GM12878 (cell line): Measurements from ENCODE around the gene ITSN2. TPM values are rescaled to one million over a fixed set of nuclear protein-coding genes. Genes with fewer than 3 reads are reported as not detected.

Source experiments
- ATAC-seq: fragments of 200-7000 bp; cut with Tn5 transposase; 3 replicates; pipeline ENCODE4 v1.9.1; 2020; ENCODE audit warnings: mild to moderate bottlenecking, moderate library complexity
- BruUV-seq: library from RNA; stranded (reverse); fragments of 400-500 nt; replicated peaks from 2 replicates; lab custom pipeline; 2021; lab: Mats Ljungman, UMichigan
- CTCF ChIA-PET: fragments of 300-600 bp; sonication (Branson Sonifier 250); formaldehyde crosslinking; extraction: SDS; loops from one replicate; lab custom pipeline; 2021; ENCODE audit warnings: inconsistent platforms; lab: Yijun Ruan, JAX
- POLR2A ChIA-PET: fragments of 350-600 bp; formaldehyde crosslinking; extraction: SDS; loops from one replicate; lab custom pipeline; 2021; ENCODE audit warnings: inconsistent platforms; lab: Charles Lee
- RAD21 ChIA-PET: fragments of 300-600 bp; sonication (Branson Sonifier 250); formaldehyde crosslinking; loops from one replicate; lab custom pipeline; 2023; ENCODE audit warnings: antibody characterized with exemption; ENCODE audit not compliant: unreplicated experiment; lab: Charles Lee
- SMC1A ChIA-PET: fragments of 300-600 bp; sonication (Branson Sonifier 250); formaldehyde crosslinking; loops from one replicate; lab custom pipeline; 2023; ENCODE audit not compliant: unreplicated experiment, uncharacterized antibody; lab: Charles Lee
- DNase-seq: peaks from one replicate; pipeline ENCODE4 v3.0.0-alpha.2; 2011; ENCODE audit warnings: low read depth, low spot score
- FAIRE-seq: peaks from 3 replicates; lab custom pipeline; 2011; peaks lifted over from hg19 to GRCh38; lab: Jason Lieb, UNC
- H2AFZ ChIP-seq: 2 replicates; pipeline ENCODE4 v1.6.0; 2011; ENCODE audit warnings: low read depth, low read length, control low read depth; ENCODE audit not compliant: control insufficient read depth
- H3K27ac ChIP-seq: 2 replicates; pipeline ENCODE4 v1.5.1; 2011; ENCODE audit warnings: control low read depth; ENCODE audit not compliant: control insufficient read depth, insufficient read depth
- H3K27me3 ChIP-seq, 2 experiments: replicated peaks in 1 of 2; 2 replicates each; pipeline versions ENCODE4 v1.6.0 to v1.6.1; 2011; ENCODE audit warnings: low read length in 1 of 2; ENCODE audit not compliant: control insufficient read depth in 2 of 2, insufficient read depth in 2 of 2
- H3K36me3 ChIP-seq, 2 experiments: 2 replicates each; pipeline ENCODE4 v1.5.1; 2011; ENCODE audit warnings: low read length in 1 of 2; ENCODE audit not compliant: control insufficient read depth in 2 of 2, insufficient read depth in 2 of 2
- H3K4me1 ChIP-seq: 2 replicates; pipeline ENCODE4 v1.6.1; 2011; ENCODE audit warnings: mild to moderate bottlenecking, low read length, moderate library complexity, mixed read lengths; ENCODE audit not compliant: control insufficient read depth, insufficient read depth
- H3K4me2 ChIP-seq: 2 replicates; pipeline ENCODE4 v1.6.0; 2011; ENCODE audit warnings: control low read depth; ENCODE audit not compliant: control insufficient read depth, insufficient read depth
- H3K4me3 ChIP-seq: fragments of 200-600 bp; sonication (generic); 2 replicates; pipeline ENCODE4 v1.5.1; 2016
- H3K79me2 ChIP-seq: 2 replicates; pipeline ENCODE4 v1.6.0; 2011; ENCODE audit warnings: low read length; ENCODE audit not compliant: control insufficient read depth, insufficient read depth
- H3K9ac ChIP-seq: 2 replicates; pipeline ENCODE4 v1.8.0; 2011; ENCODE audit warnings: low read length, control low read depth, mixed read lengths; ENCODE audit not compliant: control insufficient read depth, insufficient read depth
- H3K9me3 ChIP-seq: replicated peaks from 3 replicates; pipeline ENCODE4 v1.5.1; 2011; ENCODE audit warnings: mild to moderate bottlenecking, low read length; ENCODE audit not compliant: control insufficient read depth, insufficient read depth
- H4K20me1 ChIP-seq: 2 replicates; pipeline ENCODE4 v1.6.0; 2011; ENCODE audit not compliant: control insufficient read depth, insufficient read depth
- CREB1 ChIP-seq: IDR thresholded peaks from 2 replicates; pipeline ENCODE4 v1.6.1; 2012; ENCODE audit warnings: low read depth, mild to moderate bottlenecking, inconsistent platforms
- CTCF ChIP-seq, 3 experiments: IDR thresholded peaks in 2 of 3; conservative IDR thresholded peaks in 1 of 3; 2 replicates each; pipeline ENCODE4 v1.5.1; 2011; ENCODE audit warnings: low read depth in 3 of 3, low read length in 3 of 3, mild to moderate bottlenecking in 3 of 3, control low read depth in 2 of 3, moderate library complexity in 2 of 3, inconsistent platforms in 1 of 3, mixed read lengths in 1 of 3; ENCODE audit not compliant: control insufficient read depth in 2 of 3, insufficient read depth in 1 of 3; ENCODE audit errors: extremely low read depth in 1 of 3
- HDAC6 ChIP-seq: fragments of 200-600 bp; sonication (generic); IDR thresholded peaks from one replicate; pipeline ENCODE4 v1.8.0; 2017; ENCODE audit warnings: antibody characterized with exemption; ENCODE audit not compliant: unreplicated experiment
- KAT2A ChIP-seq: conservative IDR thresholded peaks from 2 replicates; pipeline ENCODE4 v1.6.1; 2011; ENCODE audit warnings: low read depth, low read length; ENCODE audit not compliant: control insufficient read depth
- PAX8 ChIP-seq: fragments of 450-650 bp; IDR thresholded peaks from 2 replicates; pipeline ENCODE4 v1.6.1; 2017; ENCODE audit warnings: mild to moderate bottlenecking, moderate library complexity
- RUNX3 ChIP-seq: IDR thresholded peaks from 2 replicates; pipeline ENCODE4 v1.6.1; 2012; ENCODE audit warnings: low read length, inconsistent platforms
- TCF3 ChIP-seq: IDR thresholded peaks from 2 replicates; pipeline ENCODE4 v1.6.1; 2012; ENCODE audit warnings: low read depth, mild to moderate bottlenecking, low read length, borderline replicate concordance; ENCODE audit not compliant: insufficient read depth
- ZBTB40 ChIP-seq: fragments of 450-650 bp; IDR thresholded peaks from 2 replicates; pipeline ENCODE4 v1.6.1; 2016; ENCODE audit warnings: mild to moderate bottlenecking, moderate library complexity, borderline replicate concordance
- WGBS: methylation state at CpG from one replicate; pipeline ENCODE4 v1.1.6; 2016; ENCODE audit warnings: low lambda C conversion rate; ENCODE audit not compliant: insufficient replicate concordance, insufficient coverage; ENCODE audit errors: missing lambda C conversion rate; 5-methylcytosine and 5-hydroxymethylcytosine counted together
- in situ Hi-C: fragments of 300-500 bp; cut with MboI; formaldehyde crosslinking; loops from 9 replicates; pipeline ENCODE4 v1.14.3; 2018; ENCODE audit warnings: mixed read lengths
- intact Hi-C: fragments of 100-400 bp; cut with micrococcal nuclease; formaldehyde crosslinking; loops from one replicate; pipeline ENCODE4 v1.14.2; 2022; ENCODE audit not compliant: unreplicated experiment
- polyA plus RNA-seq, 11 experiments: library from polyadenylated mRNA; depleted of rRNA in 4 of 11; unstranded in 6 of 11; stranded (reverse) in 5 of 11; fragments of >200 nt; fragmentation: Nextera tagmentation in 4 of 11; fragmentation: Illumina TruSeq in 1 of 11; extraction: Ambion mirVana in 4 of 11; extraction: Trizol in 1 of 11; gene quantifications; 1 replicate in 1 of 11; 2 replicates in 10 of 11; pipeline versions ENCODE4 v1.2.1 to v1.2.3, GENCODE V29; 2011 to 2016; ENCODE audit warnings: inconsistent platforms in 2 of 11, missing spikeins in 2 of 11, low read depth in 1 of 11
- total RNA-seq, 4 experiments: library from RNA; depleted of rRNA in 3 of 4; stranded (reverse); fragments of >200 nt in 3 of 4; fragmentation: Illumina TruSeq in 1 of 4; extraction: Trizol in 1 of 4; gene quantifications; 2 replicates each; pipeline versions ENCODE4 v1.2.1 to v1.2.3, GENCODE V29; 2013 to 2021

The ITSN2 gene
- total and polyA plus RNA-seq, 10 of the 15 experiments (the other 5 are each of a cell fraction or from before 2014, with no cell fraction given), result 20.5 to 80.0 (median 54.7) TPM

- TF ChIP-seq HDAC6 (no peak), CREB1 (no peak), CTCF (IDR thresholded peaks at IDR 0.05 in 2 of 3, conservative IDR thresholded peaks at IDR 0.05 in 1 of 3; ENCODE audit: control insufficient read depth in 2 of 3, extremely low read depth in 1 of 3, insufficient read depth in 1 of 3, low read depth in 3 of 3, low read length in 3 of 3) (no peak), TCF3 (no peak), RUNX3 (peak; percentile 30; the same call in 1 of the 2 replicates), PAX8 (no peak), ZBTB40 (no peak), KAT2A (no peak)
- ChIA-PET POLR2A (interaction anchor here (0.5 kb wide), 1 partner anchor 1969 kb away, joined by 3 read pairs; no protein-coding TSS in a partner anchor), RAD21 (interaction anchor here (0.8 kb wide), 1 partner anchor 50 kb away, joined by 3 read pairs; no protein-coding TSS in a partner anchor), CTCF (no interaction called here), SMC1A (interaction anchor here (1.1 to 2.0 kb wide), 2 partner anchors 13 to 24 kb away, joined by 4 to 5 read pairs; no protein-coding TSS in a partner anchor)
- BruUV-seq, result no TSS peak
- Histone ChIP-seq H3K36me3 (no peaks in the 10 kb centered on the region), H4K20me1 (no peaks in the 10 kb centered on the region), H3K9me3 (no peaks in the 10 kb centered on the region), H3K27me3 (no peaks in the 10 kb centered on the region), H2AFZ (peak overlapping the region; percentile 61), H3K4me1 (peaks cover 37% of the 10 kb centered on the region), H3K27ac (no peak overlapping the region), H3K4me2 (no peak overlapping the region; the same call in 1 of the 2 replicates), H3K9ac (no peak overlapping the region), H3K79me2 (no peaks in the 10 kb centered on the region), H3K4me3 (no peak overlapping the region)
- no peak for DNase-seq
- 35% methylated on average over 5 of the region's 5 CpGs for WGBS
- intact Hi-C loops (no loop called here), in situ Hi-C loops (loop anchor here (25.0 kb wide), 1 partner anchor 979 kb away; the partner anchor contains the start of gene KLHL29)
- FAIRE-seq, result no peak
- no peak for ATAC-seq
Measured at GRCh38 chr2:24365826-24366225, 5.5 kb upstream of the ITSN2 start.
